ENCODE data around the gene FHAD1. TPM values are rescaled to one million over a fixed set of nuclear protein-coding genes. Genes with fewer than 3 reads are reported as not detected.

The FHAD1 gene
- total and polyA plus RNA-seq, 2 donors = 0.66 to 0.71 TPM

GRCh38 chr1:15347182-15347581 lies 100.2 kb downstream of the FHAD1 start:
- H3K27me3 ChIP-seq (ENCODE audit: control insufficient read depth in 2 of 2, insufficient read depth in 1 of 2, low read length in 1 of 2) = peaks cover 0 to 9% of the 10 kb centered on the region in 2 donors
- no peaks in the 10 kb centered on the region for H3K36me3 ChIP-seq (ENCODE audit: control insufficient read depth in 2 of 2, insufficient read depth in 2 of 2, low read length in 1 of 2)
- peak in 1 of 9 donors; percentile 34 for DNase-seq (ENCODE audit: low read depth in 6 of 9, low spot score in 9 of 9)
- no peak overlapping the region for H3K27ac ChIP-seq (ENCODE audit: low read depth in 1 of 2, low read length in 1 of 2)
- no peaks in the 10 kb centered on the region for H3K9me3 ChIP-seq (ENCODE audit: control insufficient read depth in 2 of 2, insufficient read depth in 1 of 2, low read length in 1 of 2)
- H3K4me3 ChIP-seq (ENCODE audit: low read length in 2 of 2) = no peak overlapping the region
- H3K4me1 ChIP-seq (ENCODE audit: control insufficient read depth in 2 of 2, insufficient read depth in 2 of 2, low read length in 2 of 2) = peaks cover 0 to 28% of the 10 kb centered on the region in 2 donors
- 10% methylated on average over 7 of the region's 7 CpGs for WGBS

GRCh38 chr1:15348648-15349047 lies 101.6 kb downstream of the FHAD1 start:
- no peak overlapping the region for H3K27ac ChIP-seq (ENCODE audit: low read depth in 1 of 2, low read length in 1 of 2)
- DNase-seq (ENCODE audit: low read depth in 6 of 9, low spot score in 9 of 9) = no peak
- H3K27me3 ChIP-seq (ENCODE audit: control insufficient read depth in 2 of 2, insufficient read depth in 1 of 2, low read length in 1 of 2) = peaks cover 0 to 7% of the 10 kb centered on the region in 2 donors
- H3K36me3 ChIP-seq (ENCODE audit: control insufficient read depth in 2 of 2, insufficient read depth in 2 of 2, low read length in 1 of 2) = no peaks in the 10 kb centered on the region
- WGBS = 97% methylated on average over 9 of the region's 9 CpGs
- peaks cover 0 to 28% of the 10 kb centered on the region in 2 donors for H3K4me1 ChIP-seq (ENCODE audit: control insufficient read depth in 2 of 2, insufficient read depth in 2 of 2, low read length in 2 of 2)
- no peaks in the 10 kb centered on the region for H3K9me3 ChIP-seq (ENCODE audit: control insufficient read depth in 2 of 2, insufficient read depth in 1 of 2, low read length in 1 of 2)
- no peak overlapping the region for H3K4me3 ChIP-seq (ENCODE audit: low read length in 2 of 2)

- H3K36me3 ChIP-seq (ENCODE audit: control insufficient read depth in 2 of 2, insufficient read depth in 2 of 2, low read length in 1 of 2) = no peaks in the 10 kb centered on the region
- peaks cover 0 to 7% of the 10 kb centered on the region in 2 donors for H3K27me3 ChIP-seq (ENCODE audit: control insufficient read depth in 2 of 2, insufficient read depth in 1 of 2, low read length in 1 of 2)
- H3K9me3 ChIP-seq (ENCODE audit: control insufficient read depth in 2 of 2, insufficient read depth in 1 of 2, low read length in 1 of 2) = no peaks in the 10 kb centered on the region
- H3K4me1 ChIP-seq (ENCODE audit: control insufficient read depth in 2 of 2, insufficient read depth in 2 of 2, low read length in 2 of 2) = peaks cover 0 to 23% of the 10 kb centered on the region in 2 donors
- no peak overlapping the region for H3K4me3 ChIP-seq (ENCODE audit: low read length in 2 of 2)
- DNase-seq (ENCODE audit: low read depth in 6 of 9, low spot score in 9 of 9) = no peak
- no peak overlapping the region for H3K27ac ChIP-seq (ENCODE audit: low read depth in 1 of 2, low read length in 1 of 2)
- 97% methylated on average over 6 of the region's 6 CpGs for WGBS
Measured at GRCh38 chr1:15349133-15349532, 102.1 kb downstream of the FHAD1 start.

- H3K4me1 ChIP-seq (ENCODE audit: control insufficient read depth in 2 of 2, insufficient read depth in 2 of 2, low read length in 2 of 2) = peaks cover 0 to 23% of the 10 kb centered on the region in 2 donors
- no peaks in the 10 kb centered on the region for H3K9me3 ChIP-seq (ENCODE audit: control insufficient read depth in 2 of 2, insufficient read depth in 1 of 2, low read length in 1 of 2)
- no peak overlapping the region for H3K4me3 ChIP-seq (ENCODE audit: low read length in 2 of 2)
- H3K27me3 ChIP-seq (ENCODE audit: control insufficient read depth in 2 of 2, insufficient read depth in 1 of 2, low read length in 1 of 2) = peaks cover 0 to 3% of the 10 kb centered on the region in 2 donors
- WGBS = 97% methylated on average over 10 of the region's 10 CpGs
- DNase-seq (ENCODE audit: low read depth in 6 of 9, low spot score in 9 of 9) = no peak
- no peaks in the 10 kb centered on the region for H3K36me3 ChIP-seq (ENCODE audit: control insufficient read depth in 2 of 2, insufficient read depth in 2 of 2, low read length in 1 of 2)
- H3K27ac ChIP-seq (ENCODE audit: low read depth in 1 of 2, low read length in 1 of 2) = no peak overlapping the region
Measured at GRCh38 chr1:15350151-15350550, 103.1 kb downstream of the FHAD1 start.

GRCh38 chr1:15350551-15351200 lies 103.7 kb downstream of the FHAD1 start:
- no peak for DNase-seq (ENCODE audit: low read depth in 6 of 9, low spot score in 9 of 9)
- 93% methylated on average over 4 of the region's 4 CpGs for WGBS
- Histone ChIP-seq H3K4me3 (ENCODE audit: low read length in 2 of 2) (no peak overlapping the region), H3K9me3 (ENCODE audit: control insufficient read depth in 2 of 2, insufficient read depth in 1 of 2, low read length in 1 of 2) (no peaks in the 10 kb centered on the region), H3K4me1 (ENCODE audit: control insufficient read depth in 2 of 2, insufficient read depth in 2 of 2, low read length in 2 of 2) (peaks cover 0 to 19% of the 10 kb centered on the region in 2 donors), H3K27me3 (ENCODE audit: control insufficient read depth in 2 of 2, insufficient read depth in 1 of 2, low read length in 1 of 2) (no peaks in the 10 kb centered on the region), H3K27ac (ENCODE audit: low read depth in 1 of 2, low read length in 1 of 2) (no peak overlapping the region), H3K36me3 (ENCODE audit: control insufficient read depth in 2 of 2, insufficient read depth in 2 of 2, low read length in 1 of 2) (no peaks in the 10 kb centered on the region)

- Histone ChIP-seq H3K27me3 (ENCODE audit: control insufficient read depth in 2 of 2, insufficient read depth in 1 of 2, low read length in 1 of 2) (no peaks in the 10 kb centered on the region), H3K36me3 (ENCODE audit: control insufficient read depth in 2 of 2, insufficient read depth in 2 of 2, low read length in 1 of 2) (no peaks in the 10 kb centered on the region), H3K4me1 (ENCODE audit: control insufficient read depth in 2 of 2, insufficient read depth in 2 of 2, low read length in 2 of 2) (peaks cover 0 to 13% of the 10 kb centered on the region in 2 donors), H3K9me3 (ENCODE audit: control insufficient read depth in 2 of 2, insufficient read depth in 1 of 2, low read length in 1 of 2) (no peaks in the 10 kb centered on the region), H3K4me3 (ENCODE audit: low read length in 2 of 2) (no peak overlapping the region), H3K27ac (ENCODE audit: low read depth in 1 of 2, low read length in 1 of 2) (no peak overlapping the region)
- 97% methylated on average over 4 of the region's 4 CpGs for WGBS
- DNase-seq (ENCODE audit: low read depth in 6 of 9, low spot score in 9 of 9) = no peak
Measured at GRCh38 chr1:15351310-15351709, 104.3 kb downstream of the FHAD1 start.

GRCh38 chr1:15352128-15352957 lies 105.3 kb downstream of the FHAD1 start:
- no peaks in the 10 kb centered on the region for H3K27me3 ChIP-seq (ENCODE audit: control insufficient read depth in 2 of 2, insufficient read depth in 1 of 2, low read length in 1 of 2)
- no peak overlapping the region for H3K27ac ChIP-seq (ENCODE audit: low read depth in 1 of 2, low read length in 1 of 2)
- no peak for DNase-seq (ENCODE audit: low read depth in 6 of 9, low spot score in 9 of 9)
- no peaks in the 10 kb centered on the region for H3K36me3 ChIP-seq (ENCODE audit: control insufficient read depth in 2 of 2, insufficient read depth in 2 of 2, low read length in 1 of 2)
- WGBS = 80% methylated on average over 12 of the region's 12 CpGs
- H3K4me1 ChIP-seq (ENCODE audit: control insufficient read depth in 2 of 2, insufficient read depth in 2 of 2, low read length in 2 of 2) = peaks cover 0 to 4% of the 10 kb centered on the region in 2 donors
- no peaks in the 10 kb centered on the region for H3K9me3 ChIP-seq (ENCODE audit: control insufficient read depth in 2 of 2, insufficient read depth in 1 of 2, low read length in 1 of 2)
- no peak overlapping the region for H3K4me3 ChIP-seq (ENCODE audit: low read length in 2 of 2)

- H3K27me3 ChIP-seq (ENCODE audit: control insufficient read depth in 2 of 2, insufficient read depth in 1 of 2, low read length in 1 of 2) = no peaks in the 10 kb centered on the region
- H3K4me1 ChIP-seq (ENCODE audit: control insufficient read depth in 2 of 2, insufficient read depth in 2 of 2, low read length in 2 of 2) = no peaks in the 10 kb centered on the region
- no peak for DNase-seq (ENCODE audit: low read depth in 6 of 9, low spot score in 9 of 9)
- WGBS = 97% methylated on average over 11 of the region's 11 CpGs
- no peak overlapping the region for H3K27ac ChIP-seq (ENCODE audit: low read depth in 1 of 2, low read length in 1 of 2)
- no peaks in the 10 kb centered on the region for H3K9me3 ChIP-seq (ENCODE audit: control insufficient read depth in 2 of 2, insufficient read depth in 1 of 2, low read length in 1 of 2)
- H3K4me3 ChIP-seq (ENCODE audit: low read length in 2 of 2) = no peak overlapping the region
- no peaks in the 10 kb centered on the region for H3K36me3 ChIP-seq (ENCODE audit: control insufficient read depth in 2 of 2, insufficient read depth in 2 of 2, low read length in 1 of 2)
Measured at GRCh38 chr1:15353839-15354579, 107.0 kb downstream of the FHAD1 start.

GRCh38 chr1:15354580-15354965 lies 107.5 kb downstream of the FHAD1 start:
- no peak overlapping the region for H3K4me3 ChIP-seq (ENCODE audit: low read length in 2 of 2)
- no peak for DNase-seq (ENCODE audit: low read depth in 6 of 9, low spot score in 9 of 9)
- 91% methylated on average over 6 of the region's 6 CpGs for WGBS
- no peaks in the 10 kb centered on the region for H3K4me1 ChIP-seq (ENCODE audit: control insufficient read depth in 2 of 2, insufficient read depth in 2 of 2, low read length in 2 of 2)
- H3K9me3 ChIP-seq (ENCODE audit: control insufficient read depth in 2 of 2, insufficient read depth in 1 of 2, low read length in 1 of 2) = no peaks in the 10 kb centered on the region
- no peak overlapping the region for H3K27ac ChIP-seq (ENCODE audit: low read depth in 1 of 2, low read length in 1 of 2)
- no peaks in the 10 kb centered on the region for H3K36me3 ChIP-seq (ENCODE audit: control insufficient read depth in 2 of 2, insufficient read depth in 2 of 2, low read length in 1 of 2)
- no peaks in the 10 kb centered on the region for H3K27me3 ChIP-seq (ENCODE audit: control insufficient read depth in 2 of 2, insufficient read depth in 1 of 2, low read length in 1 of 2)

Data from thymus (tissue), 11 donors.